ENCODE results near the gene CHRNA7.
A peak's percentile ranks its signal among the peaks of the same experiment; 100 is the strongest.

Gene CHRNA7

GRCh38 chr15:32029862-32030781 lies at the start of gene CHRNA7:
Gene CHRNA7 (plus strand): TSS chr15:32030515. CDS start chr15:32030595, 80 bp downstream.
- Histone ChIP-seq H3K27me3 (ENCODE audit: control insufficient read depth in 1 of 2, insufficient read depth in 2 of 2, low read length in 2 of 2) (peaks cover 0 to 8% of the 10 kb centered on the region in 2 donors), H3K27ac (ENCODE audit: low read length) (peak within 1 kb of the TSS; percentile 11), H3K9me3 (ENCODE audit: control insufficient read depth in 2 of 2, low read length in 2 of 2) (no peaks in the 10 kb centered on the region), H3K4me3 (ENCODE audit: low read length in 2 of 2) (peak within 1 kb of the TSS; percentile 77 to 86), H3K36me3 (ENCODE audit: control insufficient read depth in 2 of 2, insufficient read depth in 2 of 2, low read length in 2 of 2) (no peaks in the 10 kb centered on the region), H3K4me1 (ENCODE audit: control insufficient read depth, insufficient read depth, low read length) (peaks cover 2% of the 10 kb centered on the region), H3K9ac (ENCODE audit: low read length in 2 of 2) (peak within 1 kb of the TSS; percentile 21 to 54)

GRCh38 chr15:31985607-31986006 lies 44.7 kb upstream of the CHRNA7 start:
- H3K4me3 ChIP-seq (ENCODE audit: low read length in 2 of 2): no peak overlapping the region
- H3K27ac ChIP-seq (ENCODE audit: low read length): no peak overlapping the region
- H3K27me3 ChIP-seq (ENCODE audit: control insufficient read depth in 1 of 2, insufficient read depth in 2 of 2, low read length in 2 of 2): peaks cover 0 to 2% of the 10 kb centered on the region in 2 donors
- no peaks in the 10 kb centered on the region for H3K4me1 ChIP-seq (ENCODE audit: control insufficient read depth, insufficient read depth, low read length)
- peaks cover 0 to 2% of the 10 kb centered on the region in 2 donors for H3K9me3 ChIP-seq (ENCODE audit: control insufficient read depth in 2 of 2, low read length in 2 of 2)
- H3K36me3 ChIP-seq (ENCODE audit: control insufficient read depth in 2 of 2, insufficient read depth in 2 of 2, low read length in 2 of 2): no peaks in the 10 kb centered on the region
- no peak overlapping the region for H3K9ac ChIP-seq (ENCODE audit: low read length in 2 of 2)

- Histone ChIP-seq H3K9ac (ENCODE audit: low read length in 2 of 2) (no peak overlapping the region), H3K27me3 (ENCODE audit: control insufficient read depth in 1 of 2, insufficient read depth in 2 of 2, low read length in 2 of 2) (no peaks in the 10 kb centered on the region), H3K4me1 (ENCODE audit: control insufficient read depth, insufficient read depth, low read length) (no peaks in the 10 kb centered on the region), H3K36me3 (ENCODE audit: control insufficient read depth in 2 of 2, insufficient read depth in 2 of 2, low read length in 2 of 2) (no peaks in the 10 kb centered on the region), H3K9me3 (ENCODE audit: control insufficient read depth in 2 of 2, low read length in 2 of 2) (peaks cover 0 to 2% of the 10 kb centered on the region in 2 donors), H3K27ac (ENCODE audit: low read length) (no peak overlapping the region), H3K4me3 (ENCODE audit: low read length in 2 of 2) (no peak overlapping the region)
Observed at GRCh38 chr15:31993062-31993461, 37.3 kb upstream of the CHRNA7 start.

GRCh38 chr15:31997711-31998110 lies 32.6 kb upstream of the CHRNA7 start:
- Histone ChIP-seq H3K4me3 (ENCODE audit: low read length in 2 of 2) (no peak overlapping the region), H3K9me3 (ENCODE audit: control insufficient read depth in 2 of 2, low read length in 2 of 2) (no peaks in the 10 kb centered on the region), H3K27me3 (ENCODE audit: control insufficient read depth in 1 of 2, insufficient read depth in 2 of 2, low read length in 2 of 2) (no peaks in the 10 kb centered on the region), H3K9ac (ENCODE audit: low read length in 2 of 2) (no peak overlapping the region), H3K27ac (ENCODE audit: low read length) (no peak overlapping the region), H3K36me3 (ENCODE audit: control insufficient read depth in 2 of 2, insufficient read depth in 2 of 2, low read length in 2 of 2) (no peaks in the 10 kb centered on the region), H3K4me1 (ENCODE audit: control insufficient read depth, insufficient read depth, low read length) (no peaks in the 10 kb centered on the region)

GRCh38 chr15:32003558-32003957 lies 26.8 kb upstream of the CHRNA7 start:
- Histone ChIP-seq H3K4me3 (ENCODE audit: low read length in 2 of 2) (no peak overlapping the region), H3K9ac (ENCODE audit: low read length in 2 of 2) (no peak overlapping the region), H3K27ac (ENCODE audit: low read length) (no peak overlapping the region), H3K9me3 (ENCODE audit: control insufficient read depth in 2 of 2, low read length in 2 of 2) (no peaks in the 10 kb centered on the region), H3K36me3 (ENCODE audit: control insufficient read depth in 2 of 2, insufficient read depth in 2 of 2, low read length in 2 of 2) (no peaks in the 10 kb centered on the region), H3K27me3 (ENCODE audit: control insufficient read depth in 1 of 2, insufficient read depth in 2 of 2, low read length in 2 of 2) (peaks cover 0 to 3% of the 10 kb centered on the region in 2 donors), H3K4me1 (ENCODE audit: control insufficient read depth, insufficient read depth, low read length) (no peaks in the 10 kb centered on the region)

- H3K9me3 ChIP-seq (ENCODE audit: control insufficient read depth in 2 of 2, low read length in 2 of 2): no peaks in the 10 kb centered on the region
- no peak overlapping the region for H3K9ac ChIP-seq (ENCODE audit: low read length in 2 of 2)
- no peak overlapping the region for H3K27ac ChIP-seq (ENCODE audit: low read length)
- peaks cover 0 to 3% of the 10 kb centered on the region in 2 donors for H3K27me3 ChIP-seq (ENCODE audit: control insufficient read depth in 1 of 2, insufficient read depth in 2 of 2, low read length in 2 of 2)
- H3K36me3 ChIP-seq (ENCODE audit: control insufficient read depth in 2 of 2, insufficient read depth in 2 of 2, low read length in 2 of 2): no peaks in the 10 kb centered on the region
- H3K4me1 ChIP-seq (ENCODE audit: control insufficient read depth, insufficient read depth, low read length): no peaks in the 10 kb centered on the region
- no peak overlapping the region for H3K4me3 ChIP-seq (ENCODE audit: low read length in 2 of 2)
Observed at GRCh38 chr15:32004249-32004648, 26.1 kb upstream of the CHRNA7 start.

- H3K4me3 ChIP-seq (ENCODE audit: low read length in 2 of 2): no peak overlapping the region
- H3K9me3 ChIP-seq (ENCODE audit: control insufficient read depth in 2 of 2, low read length in 2 of 2): no peaks in the 10 kb centered on the region
- peaks cover 0 to 3% of the 10 kb centered on the region in 2 donors for H3K27me3 ChIP-seq (ENCODE audit: control insufficient read depth in 1 of 2, insufficient read depth in 2 of 2, low read length in 2 of 2)
Observed at GRCh38 chr15:32007355-32007960, 22.9 kb upstream of the CHRNA7 start.

GRCh38 chr15:32014953-32015352 lies 15.4 kb upstream of the CHRNA7 start:
- Histone ChIP-seq H3K27ac (ENCODE audit: low read length) (no peak overlapping the region), H3K27me3 (ENCODE audit: control insufficient read depth in 1 of 2, insufficient read depth in 2 of 2, low read length in 2 of 2) (peaks cover 0 to 7% of the 10 kb centered on the region in 2 donors), H3K9me3 (ENCODE audit: control insufficient read depth in 2 of 2, low read length in 2 of 2) (peaks cover 0 to 3% of the 10 kb centered on the region in 2 donors), H3K4me3 (ENCODE audit: low read length in 2 of 2) (no peak overlapping the region), H3K4me1 (ENCODE audit: control insufficient read depth, insufficient read depth, low read length) (no peaks in the 10 kb centered on the region), H3K36me3 (ENCODE audit: control insufficient read depth in 2 of 2, insufficient read depth in 2 of 2, low read length in 2 of 2) (no peaks in the 10 kb centered on the region), H3K9ac (ENCODE audit: low read length in 2 of 2) (no peak overlapping the region)

More at GRCh38 chr15:32007355-32007960, 22.9 kb upstream of the CHRNA7 start:
- H3K36me3 ChIP-seq (ENCODE audit: control insufficient read depth in 2 of 2, insufficient read depth in 2 of 2, low read length in 2 of 2): no peaks in the 10 kb centered on the region
- H3K4me1 ChIP-seq (ENCODE audit: control insufficient read depth, insufficient read depth, low read length): no peaks in the 10 kb centered on the region
- H3K9ac ChIP-seq (ENCODE audit: low read length in 2 of 2): no peak overlapping the region
- no peak overlapping the region for H3K27ac ChIP-seq (ENCODE audit: low read length)

GRCh38 chr15:32020156-32020555 lies 10.2 kb upstream of the CHRNA7 start:
- H3K27ac ChIP-seq (ENCODE audit: low read length): no peak overlapping the region
- no peak overlapping the region for H3K4me3 ChIP-seq (ENCODE audit: low read length in 2 of 2)
- H3K4me1 ChIP-seq (ENCODE audit: control insufficient read depth, insufficient read depth, low read length): no peaks in the 10 kb centered on the region
- H3K9me3 ChIP-seq (ENCODE audit: control insufficient read depth in 2 of 2, low read length in 2 of 2): no peaks in the 10 kb centered on the region
- H3K9ac ChIP-seq (ENCODE audit: low read length in 2 of 2): no peak overlapping the region
- H3K27me3 ChIP-seq (ENCODE audit: control insufficient read depth in 1 of 2, insufficient read depth in 2 of 2, low read length in 2 of 2): peaks cover 0 to 7% of the 10 kb centered on the region in 2 donors
- no peaks in the 10 kb centered on the region for H3K36me3 ChIP-seq (ENCODE audit: control insufficient read depth in 2 of 2, insufficient read depth in 2 of 2, low read length in 2 of 2)

GRCh38 chr15:32028921-32029320 lies 1.4 kb upstream of the CHRNA7 start:
- Histone ChIP-seq H3K27ac (ENCODE audit: low read length) (no peak overlapping the region), H3K36me3 (ENCODE audit: control insufficient read depth in 2 of 2, insufficient read depth in 2 of 2, low read length in 2 of 2) (no peaks in the 10 kb centered on the region), H3K4me1 (ENCODE audit: control insufficient read depth, insufficient read depth, low read length) (peaks cover 2% of the 10 kb centered on the region), H3K27me3 (ENCODE audit: control insufficient read depth in 1 of 2, insufficient read depth in 2 of 2, low read length in 2 of 2) (peaks cover 0 to 8% of the 10 kb centered on the region in 2 donors), H3K9me3 (ENCODE audit: control insufficient read depth in 2 of 2, low read length in 2 of 2) (no peaks in the 10 kb centered on the region), H3K9ac (ENCODE audit: low read length in 2 of 2) (no peak overlapping the region), H3K4me3 (ENCODE audit: low read length in 2 of 2) (peak overlapping the region; percentile 77 to 86)

Measured in stomach smooth muscle (tissue), 2 donors.